Activated T-helper 2 cell treated with anti-CD3 and anti-CD28 coated beads, Interferon-gamma antibody, Interleukin-2, Interleukin-4, amounts not matched to agents 10 μg/mL and 5 μg/mL and 100 μg/mL, durations not matched to agents 14 hours and 24 hours and 36 hours (primary cell): ENCODE measurements around the gene TATDN2. TPM values are rescaled to one million over a fixed set of nuclear protein-coding genes. Genes with fewer than 3 reads are reported as not detected.

Experiments
- DNase-seq: peaks from one replicate; pipeline ENCODE4 v3.0.0; 2021; ENCODE audit warnings: low spot score
- H3K27ac Mint-ChIP-seq: one replicate; pipeline ENCODE4 v1.8.0; 2021; ENCODE audit warnings: mixed read lengths
- H3K27me3 Mint-ChIP-seq: one replicate; pipeline ENCODE4 v1.8.0; 2021; ENCODE audit warnings: low read depth, mixed read lengths
- H3K36me3 Mint-ChIP-seq: one replicate; pipeline ENCODE4 v1.8.0; 2021; ENCODE audit warnings: low read depth, mixed read lengths
- H3K4me1 Mint-ChIP-seq: one replicate; pipeline ENCODE4 v1.8.0; 2021; ENCODE audit warnings: low read depth, mixed read lengths
- H3K4me3 Mint-ChIP-seq: one replicate; pipeline ENCODE4 v1.8.0; 2021; ENCODE audit warnings: low read depth, mild to moderate bottlenecking, moderate library complexity, mixed read lengths
- H3K9me3 Mint-ChIP-seq: one replicate; pipeline ENCODE4 v1.8.0; 2021; ENCODE audit warnings: mixed read lengths
- intact Hi-C: fragments of 100-400 bp; cut with micrococcal nuclease; formaldehyde crosslinking; loops from one replicate; pipeline ENCODE4 v1.15.1; 2023
- total RNA-seq: library from RNA; stranded (reverse); gene quantifications from 2 replicates; pipeline ENCODE4 v1.2.3, GENCODE V29; 2022

TATDN2 gene
- total RNA-seq, 1 donor from 2014 or later, result 65.6 TPM

- Mint-ChIP-seq H3K4me3 (peak overlapping the region; percentile 51), H3K4me1 (peaks cover 44% of the 10 kb centered on the region), H3K27ac (peak overlapping the region; percentile 86), H3K36me3 (peaks cover 60% of the 10 kb centered on the region), H3K9me3 (peaks cover 35% of the 10 kb centered on the region), H3K27me3 (no peaks in the 10 kb centered on the region)
- intact Hi-C loops, result loop anchor here (10.0 kb wide), 1 partner anchor 449 kb away; the partner anchor contains the start of genes ARPC4 and TADA3
- no peak for DNase-seq
These were observed 4.2 kb upstream of the TATDN2 start for GRCh38 chr3:10244009-10244408.

GRCh38 chr3:10245081-10245712, 3.1 kb upstream of the TATDN2 start:
- no peak overlapping the region for H3K27ac Mint-ChIP-seq
- no peak for DNase-seq
- peaks cover 35% of the 10 kb centered on the region for H3K9me3 Mint-ChIP-seq
- H3K27me3 Mint-ChIP-seq, result no peaks in the 10 kb centered on the region
- peaks cover 48% of the 10 kb centered on the region for H3K4me1 Mint-ChIP-seq
- intact Hi-C loops, result loop anchor here (10.0 kb wide), 1 partner anchor 450 kb away; the partner anchor contains the start of genes ARPC4 and TADA3
- peaks cover 65% of the 10 kb centered on the region for H3K36me3 Mint-ChIP-seq
- no peak overlapping the region for H3K4me3 Mint-ChIP-seq

GRCh38 chr3:10247679-10248183, 528 bp upstream of the TATDN2 start:
- H3K9me3 Mint-ChIP-seq, result peaks cover 35% of the 10 kb centered on the region
- H3K36me3 Mint-ChIP-seq, result peaks cover 80% of the 10 kb centered on the region
- intact Hi-C loops, result loop anchor here (1.0 to 10.0 kb wide), 3 partner anchors 107 to 453 kb away; partner anchors contain the start of genes ARPC4, FANCD2, TADA3 and VHL

GRCh38 chr3:10248984-10249748, 907 bp downstream of the TATDN2 start:
- intact Hi-C loops, result loop anchor here (1.0 to 10.0 kb wide), 3 partner anchors 108 to 454 kb away; partner anchors contain the start of genes ARPC4, FANCD2, TADA3 and VHL
- DNase-seq, result peak; percentile 37
- Mint-ChIP-seq H3K27ac (peak overlapping the region; percentile 97), H3K4me1 (peaks cover 47% of the 10 kb centered on the region), H3K4me3 (peak overlapping the region; percentile 95), H3K9me3 (peaks cover 29% of the 10 kb centered on the region), H3K36me3 (peaks cover 82% of the 10 kb centered on the region), H3K27me3 (no peaks in the 10 kb centered on the region)

More at GRCh38 chr3:10247679-10248183, 528 bp upstream of the TATDN2 start:
- peak overlapping the region; percentile 76 for H3K4me3 Mint-ChIP-seq
- no peaks in the 10 kb centered on the region for H3K27me3 Mint-ChIP-seq
- DNase-seq, result no peak
- peak overlapping the region; percentile 92 for H3K27ac Mint-ChIP-seq
- H3K4me1 Mint-ChIP-seq, result peaks cover 50% of the 10 kb centered on the region

GRCh38 chr3:10249833-10250232, 1.6 kb downstream of the TATDN2 start:
- Mint-ChIP-seq H3K9me3 (peaks cover 22% of the 10 kb centered on the region), H3K36me3 (peaks cover 82% of the 10 kb centered on the region), H3K4me1 (peaks cover 49% of the 10 kb centered on the region), H3K27me3 (no peaks in the 10 kb centered on the region), H3K4me3 (peak overlapping the region; percentile 95), H3K27ac (peak overlapping the region; percentile 97)
- intact Hi-C loops, result loop anchor here (1.0 to 10.0 kb wide), 5 partner anchors 8 to 455 kb away; partner anchors contain the start of genes ARPC4, BRK1, TADA3 and VHL
- no peak for DNase-seq

- H3K4me3 Mint-ChIP-seq, result peak overlapping the region; percentile 95
- H3K27me3 Mint-ChIP-seq, result no peaks in the 10 kb centered on the region
- H3K27ac Mint-ChIP-seq, result peak overlapping the region; percentile 97
- H3K9me3 Mint-ChIP-seq, result peaks cover 11% of the 10 kb centered on the region
- peaks cover 83% of the 10 kb centered on the region for H3K36me3 Mint-ChIP-seq
- intact Hi-C loops, result no loop called here
- DNase-seq, result no peak
- peaks cover 50% of the 10 kb centered on the region for H3K4me1 Mint-ChIP-seq
These were observed 2.7 kb downstream of the TATDN2 start for GRCh38 chr3:10251006-10251405.

GRCh38 chr3:10253731-10254130, 5.5 kb downstream of the TATDN2 start:
- H3K4me1 Mint-ChIP-seq, result peaks cover 48% of the 10 kb centered on the region

GRCh38 chr3:10255835-10256234, 7.6 kb downstream of the TATDN2 start:
- no peaks in the 10 kb centered on the region for H3K27me3 Mint-ChIP-seq
- H3K9me3 Mint-ChIP-seq, result no peaks in the 10 kb centered on the region
- DNase-seq, result no peak
- H3K27ac Mint-ChIP-seq, result no peak overlapping the region
- H3K4me1 Mint-ChIP-seq, result peaks cover 45% of the 10 kb centered on the region
- H3K36me3 Mint-ChIP-seq, result peaks cover 87% of the 10 kb centered on the region
- intact Hi-C loops, result no loop called here
- no peak overlapping the region for H3K4me3 Mint-ChIP-seq

More at GRCh38 chr3:10253731-10254130, 5.5 kb downstream of the TATDN2 start:
- Mint-ChIP-seq H3K27ac (peak overlapping the region; percentile 69), H3K9me3 (no peaks in the 10 kb centered on the region), H3K36me3 (peaks cover 87% of the 10 kb centered on the region), H3K4me3 (no peak overlapping the region), H3K27me3 (no peaks in the 10 kb centered on the region)
- DNase-seq, result no peak
- intact Hi-C loops, result no loop called here

- Mint-ChIP-seq H3K27ac (no peak overlapping the region), H3K9me3 (no peaks in the 10 kb centered on the region), H3K27me3 (no peaks in the 10 kb centered on the region), H3K4me1 (peaks cover 52% of the 10 kb centered on the region), H3K4me3 (no peak overlapping the region), H3K36me3 (peaks cover 92% of the 10 kb centered on the region)
- intact Hi-C loops, result no loop called here
- no peak for DNase-seq
These were observed 10.8 kb downstream of the TATDN2 start for GRCh38 chr3:10259036-10259435.

GRCh38 chr3:10259798-10260197, 11.5 kb downstream of the TATDN2 start:
- peaks cover 47% of the 10 kb centered on the region for H3K4me1 Mint-ChIP-seq
- H3K4me3 Mint-ChIP-seq, result no peak overlapping the region
- DNase-seq, result no peak
- H3K36me3 Mint-ChIP-seq, result peaks cover 91% of the 10 kb centered on the region
- peak overlapping the region; percentile 26 for H3K27ac Mint-ChIP-seq
- no peaks in the 10 kb centered on the region for H3K27me3 Mint-ChIP-seq
- intact Hi-C loops, result no loop called here
- no peaks in the 10 kb centered on the region for H3K9me3 Mint-ChIP-seq

GRCh38 chr3:10260211-10260701, 12.0 kb downstream of the TATDN2 start:
- Mint-ChIP-seq H3K4me1 (peaks cover 47% of the 10 kb centered on the region), H3K4me3 (no peak overlapping the region)
- intact Hi-C loops, result no loop called here

GRCh38 chr3:10262027-10262426, 13.8 kb downstream of the TATDN2 start:
- peaks cover 86% of the 10 kb centered on the region for H3K36me3 Mint-ChIP-seq
- peaks cover 49% of the 10 kb centered on the region for H3K4me1 Mint-ChIP-seq
- no peaks in the 10 kb centered on the region for H3K27me3 Mint-ChIP-seq
- intact Hi-C loops, result no loop called here
- no peak overlapping the region for H3K4me3 Mint-ChIP-seq
- no peak for DNase-seq
- no peaks in the 10 kb centered on the region for H3K9me3 Mint-ChIP-seq
- H3K27ac Mint-ChIP-seq, result peak overlapping the region; percentile 44

More at GRCh38 chr3:10260211-10260701, 12.0 kb downstream of the TATDN2 start:
- no peak for DNase-seq
- Mint-ChIP-seq H3K27me3 (no peaks in the 10 kb centered on the region), H3K36me3 (peaks cover 87% of the 10 kb centered on the region), H3K27ac (peak overlapping the region; percentile 26), H3K9me3 (no peaks in the 10 kb centered on the region)
